ENCODE measurements around the gene C16orf90.
"Not testable (repeated sequence)": the region's sequence is repeated elsewhere in the genome, so short reads cannot be mapped to it uniquely, and the experiment has no call there.

C16orf90 gene

GRCh38 chr16:3482659-3483241, 12.5 kb downstream of the C16orf90 start:
- no peak for DNase-seq

GRCh38 chr16:3481696-3482658, 13.3 kb downstream of the C16orf90 start:
- DNase-seq = no peak

DNA sequence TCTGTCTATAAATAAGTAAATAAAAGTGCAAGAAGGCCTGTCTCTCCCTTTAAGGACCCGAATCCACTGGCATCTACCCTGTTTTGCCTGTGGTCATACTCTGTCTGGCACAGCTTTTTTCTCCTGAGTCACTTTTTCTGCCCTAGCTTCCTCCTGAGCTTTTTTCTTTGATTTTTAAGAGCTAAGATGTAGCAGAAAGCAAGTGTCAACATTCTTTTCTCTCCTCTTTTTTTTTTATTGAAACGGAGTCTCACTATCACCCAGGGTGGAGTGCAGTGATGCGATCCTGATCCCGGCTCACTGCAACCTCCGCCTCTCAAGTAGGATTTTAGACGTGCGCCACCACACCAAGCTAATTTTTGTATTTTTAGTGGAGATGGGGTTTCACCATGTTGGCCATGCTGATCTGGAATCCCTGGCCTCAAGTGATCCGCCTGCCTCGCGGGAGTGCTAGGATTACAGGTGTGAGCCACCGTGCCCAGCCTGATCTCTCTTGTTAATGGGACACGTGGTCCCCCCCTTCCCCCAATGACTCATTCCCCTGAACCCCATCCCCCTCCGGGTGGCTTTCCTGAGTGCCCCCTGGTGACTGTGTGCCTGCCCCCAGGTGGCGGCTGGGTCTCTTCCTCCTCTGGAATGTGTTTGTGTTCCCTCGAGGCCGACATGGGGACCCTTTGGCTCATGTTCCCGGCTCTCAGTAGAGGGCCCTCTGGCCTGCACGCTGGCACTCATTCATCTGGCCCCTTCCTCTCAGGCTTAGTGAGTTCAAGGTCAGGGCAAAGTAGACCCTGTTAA, 14.2 kb downstream of the C16orf90 start:
- no peak for DNase-seq

GRCh38 chr16:3479654-3480216, 15.6 kb downstream of the C16orf90 start:
- DNase-seq = no peak

DNA sequence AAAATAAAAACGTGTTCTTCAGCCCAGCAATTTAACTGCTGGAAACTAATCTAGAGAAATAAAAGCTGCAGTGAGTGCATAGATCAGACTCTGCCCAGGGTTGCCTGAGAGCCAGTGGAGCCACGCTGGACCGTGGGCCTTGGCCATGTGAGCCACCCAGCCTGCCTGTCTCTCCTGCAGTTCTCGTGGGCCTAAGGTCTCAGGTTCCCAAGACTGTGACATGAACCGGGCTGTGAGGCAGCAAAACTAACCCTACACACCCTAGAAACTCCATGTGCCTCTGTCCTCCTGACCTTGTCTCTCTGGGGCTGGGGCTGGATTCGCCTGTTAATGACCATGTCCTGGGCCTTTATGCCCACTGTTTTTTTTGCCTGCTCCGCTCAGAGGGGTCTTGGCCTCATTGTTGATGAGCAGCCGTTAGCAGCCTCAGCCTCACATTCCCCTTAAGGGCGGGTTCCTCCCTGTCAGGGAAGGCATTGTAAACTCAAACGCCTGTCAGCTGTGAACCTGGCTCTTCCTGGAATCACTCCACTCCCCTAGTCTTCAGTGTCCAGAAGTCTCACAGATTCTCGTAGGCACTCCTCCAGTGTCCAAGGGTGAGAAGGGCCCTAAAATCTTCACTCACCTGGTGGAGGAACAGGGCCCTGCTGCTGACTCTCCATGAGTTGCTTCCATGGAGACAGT, 16.9 kb downstream of the C16orf90 start:
- DNase-seq = no peak

DNA sequence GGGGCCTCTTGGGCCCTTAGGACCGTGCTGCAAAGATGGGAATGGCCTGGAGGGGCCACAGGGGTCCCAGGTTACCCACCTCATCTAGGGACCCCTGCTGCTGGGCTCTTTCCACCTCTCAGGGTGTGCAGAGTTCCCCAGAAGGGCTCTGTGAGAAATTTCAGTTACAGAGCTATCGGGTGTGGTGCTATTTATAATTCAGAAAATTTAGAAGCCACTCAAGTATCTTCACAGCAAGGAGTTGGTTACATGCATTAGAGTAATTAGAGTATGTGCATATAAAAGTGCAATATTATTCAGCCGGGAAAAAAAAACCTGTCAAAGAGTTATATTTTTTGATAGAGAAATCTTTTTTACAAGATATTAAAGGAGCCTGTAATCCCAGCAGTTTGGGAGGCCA, 18.9 kb downstream of the C16orf90 start:
- DNase-seq = no peak

DNA sequence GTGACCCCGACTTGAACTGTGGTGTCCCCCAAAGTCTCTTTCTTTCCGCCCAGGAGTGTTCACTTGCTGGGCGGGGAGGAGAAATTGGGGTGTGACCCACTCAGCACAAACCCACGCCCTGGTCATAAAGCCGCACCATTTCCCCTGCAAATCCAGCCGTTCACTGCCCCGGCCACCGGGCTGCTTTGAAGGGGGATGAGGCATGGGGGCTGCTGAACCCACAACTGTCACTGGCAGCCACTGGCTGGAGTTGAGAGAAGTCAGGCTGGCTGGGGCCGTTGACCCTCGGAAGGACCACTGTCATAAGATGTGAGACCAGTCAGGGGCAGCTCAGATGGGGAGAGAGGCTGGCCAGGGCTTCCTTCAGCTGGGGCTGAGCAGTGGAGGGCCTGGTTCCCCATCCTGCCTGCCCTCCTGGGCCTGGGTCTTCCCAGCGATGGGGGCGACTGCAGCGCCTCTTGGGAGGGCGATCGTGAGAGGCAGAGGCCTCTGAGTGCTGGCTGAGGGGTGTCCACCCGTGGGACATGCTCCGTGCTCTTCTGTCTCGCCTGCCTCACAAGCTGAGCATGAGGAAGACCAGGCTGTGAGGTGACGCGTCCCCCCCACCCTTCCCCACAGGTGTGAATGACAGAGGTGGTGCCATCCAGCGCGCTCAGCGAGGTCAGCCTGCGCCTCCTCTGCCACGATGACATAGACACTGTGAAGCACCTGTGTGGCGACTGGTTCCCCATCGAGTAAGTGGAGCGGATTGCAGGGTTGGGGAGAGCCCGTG, 19.5 kb downstream of the C16orf90 start:
- DNase-seq = no peak

DNA sequence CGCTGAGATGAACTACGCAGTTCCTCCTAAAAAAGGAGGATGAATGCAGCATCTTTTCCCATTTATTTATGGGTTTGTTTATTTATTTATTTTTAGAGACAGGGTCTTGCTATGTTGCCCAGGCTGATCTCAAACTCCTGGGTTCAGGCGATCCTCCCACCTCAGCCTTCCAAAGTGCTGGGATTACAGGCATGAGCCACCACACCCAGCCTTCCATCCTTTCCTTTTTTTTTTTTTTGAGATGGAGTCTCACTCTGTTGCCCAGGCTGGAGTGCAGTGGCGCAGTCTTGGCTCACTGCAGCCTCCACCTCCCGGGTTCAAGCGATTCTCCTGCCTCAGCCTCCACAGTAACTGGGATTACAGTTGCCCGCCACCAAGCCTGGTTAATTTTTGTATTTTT, 20.4 kb downstream of the C16orf90 start:
- not testable (repeated sequence) for DNase-seq

GRCh38 chr16:3474136-3474779, 21.0 kb downstream of the C16orf90 start:
- DNase-seq = no peak

DNA sequence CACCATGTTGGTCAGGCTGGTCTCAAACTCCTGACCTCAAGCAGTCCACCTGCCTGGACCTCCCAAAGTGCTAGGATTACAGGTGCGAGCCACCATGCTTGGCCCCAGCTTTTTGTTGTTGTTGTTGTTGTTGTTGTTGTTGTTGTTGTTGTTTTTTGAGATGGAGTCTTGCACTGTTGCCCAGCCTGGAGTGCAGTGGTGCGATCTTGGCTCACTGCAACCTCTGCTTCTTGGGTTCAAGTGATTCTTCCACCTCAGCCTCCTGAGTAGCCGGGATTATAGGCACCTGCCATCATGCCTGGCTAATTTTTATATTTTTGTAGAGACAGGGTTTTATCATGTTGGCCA, 21.7 kb downstream of the C16orf90 start:
- DNase-seq = not testable (repeated sequence)

DNA sequence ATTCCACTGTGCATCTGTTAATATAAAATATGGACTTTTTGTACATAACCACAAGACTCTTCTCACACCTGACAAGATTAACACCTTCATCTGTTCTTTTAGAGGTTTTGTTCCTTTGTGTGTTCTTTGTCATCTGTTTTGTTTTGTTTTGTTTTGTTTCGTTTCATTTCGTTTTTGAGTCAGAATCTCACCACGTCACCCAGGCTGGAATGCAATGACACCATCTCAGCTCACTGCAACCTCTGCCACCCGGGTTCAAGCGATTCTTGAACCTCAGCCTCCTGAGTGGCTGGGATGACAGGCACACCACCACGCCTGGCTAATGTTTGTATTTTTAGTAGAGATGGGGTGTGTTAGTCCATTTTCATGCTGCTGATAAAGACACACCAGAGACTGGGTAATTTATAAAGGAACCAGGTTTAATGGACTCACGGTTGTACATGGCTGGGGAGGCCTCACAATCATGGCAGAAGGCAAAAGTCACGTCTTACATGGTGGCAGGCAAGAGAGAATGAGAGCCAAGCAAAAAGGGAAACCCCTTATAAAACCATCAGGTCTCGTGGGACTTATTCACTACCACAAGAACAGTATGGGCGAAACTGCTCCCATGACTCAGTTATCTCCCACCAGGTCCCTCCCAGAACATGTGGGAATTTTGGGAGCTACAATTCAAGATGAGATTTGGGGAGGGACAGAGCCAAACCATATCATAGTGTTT, 22.3 kb downstream of the C16orf90 start:
- no peak for DNase-seq

GRCh38 chr16:3471518-3472176, 23.6 kb downstream of the C16orf90 start:
- no peak for DNase-seq

DNA sequence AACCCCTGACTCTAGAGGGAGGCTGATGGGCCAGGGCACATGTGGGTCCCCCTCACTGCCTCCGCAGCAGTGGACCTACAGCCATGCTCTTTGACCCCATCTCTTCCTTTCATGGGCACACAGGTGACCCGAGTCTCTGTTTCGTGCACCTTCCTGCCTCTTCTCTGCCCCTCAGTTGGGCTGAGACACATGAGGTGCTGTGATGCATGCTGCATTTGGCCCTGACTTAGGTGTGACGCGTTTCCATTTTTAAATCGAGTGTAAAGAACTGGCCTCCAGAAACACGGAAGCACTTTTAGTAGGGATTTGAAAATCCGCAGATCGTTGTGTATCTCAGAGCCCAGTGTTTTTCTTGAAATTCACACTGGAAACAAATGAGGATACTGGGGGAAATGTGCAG, 24.6 kb downstream of the C16orf90 start:
- no peak for DNase-seq

DNA sequence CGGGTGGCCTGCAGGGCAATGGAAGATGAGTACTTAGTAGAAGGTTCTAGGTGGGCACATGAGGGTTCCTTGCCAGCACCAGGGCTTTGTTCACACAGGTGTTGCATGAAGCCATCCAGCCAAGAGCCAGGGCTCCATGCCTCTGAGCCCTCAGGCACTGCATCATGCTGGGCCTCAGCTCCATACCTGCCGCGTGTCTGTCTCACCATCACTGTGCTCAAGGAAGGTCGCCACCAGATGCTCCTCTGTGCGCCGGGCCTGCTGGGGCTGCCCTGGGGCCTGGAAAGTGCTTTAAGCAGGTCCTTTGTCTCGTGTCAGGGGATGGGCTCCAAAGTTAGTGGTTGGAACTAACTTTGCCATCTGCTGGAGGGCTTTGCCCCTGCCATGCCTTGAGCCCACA, 25.6 kb downstream of the C16orf90 start:
- no peak for DNase-seq

- no peak for DNase-seq
These were observed 26.8 kb downstream of the C16orf90 start for GRCh38 chr16:3468501-3468900.

DNA sequence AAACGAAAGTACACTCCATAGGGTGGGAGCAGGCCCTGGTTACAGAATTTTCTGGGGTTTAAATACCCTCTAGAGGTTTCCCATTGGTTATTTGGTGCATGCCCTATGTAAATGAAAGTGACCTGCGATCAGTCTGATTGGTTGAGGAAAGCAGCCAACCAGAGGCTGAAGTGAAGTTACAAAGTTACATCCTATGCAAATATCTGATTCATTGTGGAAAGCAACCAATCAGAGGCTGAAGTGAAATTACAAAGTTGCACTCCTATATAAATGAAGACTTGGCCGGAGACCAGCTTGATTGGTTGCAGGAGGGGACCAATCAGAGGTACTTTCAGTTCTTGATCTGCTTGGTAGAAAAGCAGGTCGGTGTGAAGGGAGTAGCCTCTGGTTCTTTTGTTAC, 27.4 kb downstream of the C16orf90 start:
- DNase-seq = no peak

DNA sequence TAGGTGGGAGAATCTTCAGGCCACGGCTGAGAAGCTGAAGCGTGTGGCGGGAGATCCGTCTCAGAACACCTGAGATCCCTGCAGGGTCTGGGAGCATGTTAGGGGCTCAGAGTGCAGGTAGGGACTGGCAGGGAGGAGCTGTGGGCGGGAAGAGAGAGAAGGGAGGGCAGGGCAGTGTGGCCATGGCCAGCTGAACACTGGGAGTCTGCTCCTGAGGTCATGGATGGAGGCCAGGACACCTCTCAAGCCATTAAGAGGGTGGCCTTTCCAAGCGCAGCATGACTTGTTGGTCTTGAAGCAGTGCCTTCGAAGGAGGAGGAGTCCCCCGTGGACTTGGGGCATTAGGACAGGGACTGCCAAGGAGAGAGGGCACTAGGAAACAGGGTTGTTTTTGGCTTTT, 28.1 kb downstream of the C16orf90 start:
- DNase-seq = no peak

- no peak for DNase-seq
These were observed 29.2 kb downstream of the C16orf90 start for GRCh38 chr16:3465911-3466584.

GRCh38 chr16:3465301-3465700, 30.0 kb downstream of the C16orf90 start:
- DNase-seq = no peak

DNA sequence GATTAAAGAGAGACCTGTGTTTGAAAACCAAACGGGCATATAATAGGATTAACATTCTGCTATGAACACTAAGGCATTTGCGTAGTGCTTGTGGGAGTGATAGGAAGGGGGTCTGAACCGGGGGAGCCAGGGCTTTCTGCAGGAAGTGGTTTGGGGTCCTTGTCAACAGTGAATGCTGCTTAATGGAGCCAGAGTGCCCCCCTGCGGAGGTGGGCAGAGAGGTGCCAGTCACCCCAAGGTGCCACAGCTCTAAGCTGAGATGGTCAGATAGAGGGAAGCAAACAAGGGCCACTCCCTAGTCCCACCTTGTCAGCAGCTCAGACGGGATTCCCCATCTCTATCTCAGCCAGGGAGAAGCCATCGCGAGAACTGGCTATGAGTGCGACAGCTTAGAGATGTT, 34.1 kb downstream of the C16orf90 start:
- DNase-seq = no peak
